Uterus (tissue), 4 donors: Measurements from ENCODE around the gene TANGO2. TPM values are rescaled to one million over a fixed set of nuclear protein-coding genes. Genes with fewer than 3 reads are reported as not detected.

ENCODE experiments used
- DNase-seq, 2 donors: peaks; one replicate each; pipeline ENCODE4 v3.0.0-alpha.2; 2019 to 2020
- H3K27ac ChIP-seq, 2 donors: fragments of 200-600 bp; sonication (generic); 1 replicate in 1 of 2; 2 replicates in 1 of 2; pipeline ENCODE4 v1.5.1; 2016 to 2018
- H3K27me3 ChIP-seq, 2 donors: fragments of 200-600 bp; sonication (generic); one replicate each; pipeline ENCODE4 v1.5.1; 2018 to 2019; ENCODE audit warnings: control low read depth in 1 of 2
- H3K36me3 ChIP-seq, 2 donors: fragments of 200-600 bp; sonication (generic); one replicate each; pipeline ENCODE4 v1.5.1; 2019; ENCODE audit warnings: control low read depth in 1 of 2
- H3K4me1 ChIP-seq, 2 donors: fragments of 200-600 bp; sonication (generic); one replicate each; pipeline ENCODE4 v1.5.1; 2018 to 2019; ENCODE audit warnings: control low read depth in 1 of 2
- H3K4me3 ChIP-seq, 2 donors: fragments of 200-600 bp; sonication (generic); 1 replicate in 1 of 2; 2 replicates in 1 of 2; pipeline ENCODE4 v1.5.1; 2018 to 2019; ENCODE audit warnings: mild to moderate bottlenecking in 1 of 2
- H3K9me3 ChIP-seq, 2 donors: fragments of 200-600 bp; sonication (generic); one replicate each; pipeline ENCODE4 v1.5.1; 2019; ENCODE audit warnings: control low read depth in 1 of 2
- POLR2A ChIP-seq, 2 donors: fragments of 450-650 bp; IDR thresholded peaks; one replicate each; pipeline ENCODE4 v1.6.1; 2016; ENCODE audit warnings: antibody characterized with exemption in 2 of 2, mild to moderate bottlenecking in 1 of 2, moderate library complexity in 1 of 2
- intact Hi-C: fragments of 100-400 bp; cut with DNase I; formaldehyde crosslinking; loops from one replicate; pipeline ENCODE4 v1.15.1; 2023; ENCODE audit warnings: low total_unique reads
- total RNA-seq, 4 donors: library from RNA; depleted of rRNA in 3 of 4; stranded (reverse); fragments of >200 nt in 3 of 4; gene quantifications; one replicate each; pipeline versions ENCODE4 v1.1.0 to v1.2.4, GENCODE V29; 2014 to 2023
- TF ChIP-seq, protein P1 (sequence below), 4 experiments: fragments of 200-600 bp in 2 of 4; fragments of 450-650 bp in 2 of 4; sonication (generic) in 2 of 4; IDR thresholded peaks; one replicate each; pipeline ENCODE4 v1.5.1; 2016 to 2019; ENCODE audit warnings: antibody characterized with exemption in 4 of 4, mild to moderate bottlenecking in 2 of 4, moderate library complexity in 1 of 4
- donor health status: DM: yes; HTN: yes; CAD: no.

The TANGO2 gene
- total RNA-seq, 4 donors from 2014 or later, result 2.8 to 25.1 (median 13.3) TPM

DNA sequence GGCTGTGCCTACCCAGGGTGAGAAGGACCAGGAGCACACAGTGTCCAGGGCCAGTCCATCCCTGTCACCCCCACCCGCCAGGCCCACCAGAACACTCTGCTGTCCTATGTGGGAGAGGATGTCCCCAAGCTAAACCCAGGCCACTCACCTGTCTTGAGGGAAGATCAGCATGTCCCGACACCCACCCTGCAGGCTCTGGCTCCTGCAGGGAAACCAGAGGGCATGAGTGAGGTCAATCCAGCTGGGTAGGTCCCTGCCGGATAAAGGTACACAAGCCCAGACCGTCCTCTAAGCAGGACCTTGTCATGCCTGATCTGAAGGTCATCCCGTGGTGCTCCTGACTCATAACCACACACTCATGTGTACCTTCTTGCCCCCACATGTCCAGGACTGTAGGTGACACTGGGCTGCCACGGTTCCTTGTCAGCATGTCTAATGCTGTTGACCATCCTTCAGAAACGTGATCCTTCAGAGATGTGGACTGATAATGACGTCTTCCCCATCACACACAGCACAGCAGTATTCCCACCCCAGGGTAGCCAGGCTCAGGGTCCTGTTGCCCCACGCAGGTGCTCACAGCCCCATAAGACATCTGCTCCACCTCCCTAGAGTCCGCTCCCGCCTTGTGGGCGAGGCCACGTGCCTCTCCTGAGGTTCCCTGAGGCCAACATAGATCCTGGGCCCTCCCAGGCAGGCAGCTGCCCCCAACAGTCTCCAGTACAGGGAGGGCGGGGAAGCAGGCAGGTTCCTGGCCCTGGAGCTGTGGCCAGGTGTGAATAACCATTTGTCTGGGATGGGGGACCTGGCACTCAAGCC is 10.4 kb upstream of the TANGO2 start:
- DNase-seq, result no peak
- intact Hi-C loops, result loop anchor here (5.0 kb wide), 1 partner anchor 38 kb away; no protein-coding TSS in a partner anchor

DNA sequence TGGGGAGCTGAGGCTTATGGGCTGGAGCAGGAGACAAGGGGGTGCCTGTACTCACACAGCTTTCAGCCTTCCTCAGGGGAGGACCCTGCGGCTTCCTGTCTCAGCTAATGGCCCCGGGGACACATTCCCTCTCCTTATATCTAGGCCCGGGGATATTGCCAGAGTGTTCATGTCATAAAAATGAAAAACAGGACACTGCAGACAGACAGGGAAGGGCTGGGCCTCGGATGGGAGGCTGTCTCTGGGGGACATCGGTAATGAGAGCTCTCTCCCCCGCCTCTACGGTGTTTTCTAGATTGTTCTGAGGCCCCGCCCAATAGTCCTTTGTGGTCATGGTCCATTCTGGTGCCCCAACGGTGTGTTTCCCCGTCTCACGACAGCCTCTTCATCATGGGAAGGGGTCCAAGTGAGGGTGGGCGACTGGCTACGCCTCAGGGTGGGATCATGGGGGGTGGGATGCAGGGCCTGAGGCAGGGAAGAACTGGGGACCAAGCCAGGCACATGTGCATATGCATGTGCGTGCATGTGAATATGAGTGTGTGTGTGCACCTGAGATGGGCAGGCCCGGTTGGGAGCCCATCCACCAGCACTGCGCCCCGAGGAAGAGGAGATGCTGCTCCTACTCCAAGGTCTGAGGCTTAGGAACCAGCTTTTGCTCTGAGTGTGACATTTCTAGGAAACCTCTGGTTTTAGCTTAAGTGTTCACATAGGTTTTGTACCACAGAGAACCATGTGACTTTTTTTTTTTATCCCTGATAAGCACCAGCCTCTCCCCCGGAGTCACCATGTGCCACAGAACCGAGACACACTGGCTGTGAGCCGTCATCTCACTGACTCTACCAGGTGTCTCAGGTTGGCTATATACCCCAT is 9.6 kb upstream of the TANGO2 start:
- Histone ChIP-seq H3K4me3 (no peak overlapping the region), H3K27ac (no peak overlapping the region), H3K9me3 (no peaks in the 10 kb centered on the region), H3K27me3 (no peaks in the 10 kb centered on the region), H3K4me1 (no peaks in the 10 kb centered on the region), H3K36me3 (no peaks in the 10 kb centered on the region)
- DNase-seq, result no peak
- no peak for TF ChIP-seq POLR2A (IDR thresholded peaks at IDR 0.05)
- TF ChIP-seq, protein P1, sequence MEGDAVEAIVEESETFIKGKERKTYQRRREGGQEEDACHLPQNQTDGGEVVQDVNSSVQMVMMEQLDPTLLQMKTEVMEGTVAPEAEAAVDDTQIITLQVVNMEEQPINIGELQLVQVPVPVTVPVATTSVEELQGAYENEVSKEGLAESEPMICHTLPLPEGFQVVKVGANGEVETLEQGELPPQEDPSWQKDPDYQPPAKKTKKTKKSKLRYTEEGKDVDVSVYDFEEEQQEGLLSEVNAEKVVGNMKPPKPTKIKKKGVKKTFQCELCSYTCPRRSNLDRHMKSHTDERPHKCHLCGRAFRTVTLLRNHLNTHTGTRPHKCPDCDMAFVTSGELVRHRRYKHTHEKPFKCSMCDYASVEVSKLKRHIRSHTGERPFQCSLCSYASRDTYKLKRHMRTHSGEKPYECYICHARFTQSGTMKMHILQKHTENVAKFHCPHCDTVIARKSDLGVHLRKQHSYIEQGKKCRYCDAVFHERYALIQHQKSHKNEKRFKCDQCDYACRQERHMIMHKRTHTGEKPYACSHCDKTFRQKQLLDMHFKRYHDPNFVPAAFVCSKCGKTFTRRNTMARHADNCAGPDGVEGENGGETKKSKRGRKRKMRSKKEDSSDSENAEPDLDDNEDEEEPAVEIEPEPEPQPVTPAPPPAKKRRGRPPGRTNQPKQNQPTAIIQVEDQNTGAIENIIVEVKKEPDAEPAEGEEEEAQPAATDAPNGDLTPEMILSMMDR (IDR thresholded peaks at IDR 0.05), result no peak
- intact Hi-C loops, result loop anchor here (5.0 kb wide), 1 partner anchor 39 kb away; no protein-coding TSS in a partner anchor

More for the DNA sequence above, 10.4 kb upstream of the TANGO2 start:
- Histone ChIP-seq H3K27ac (no peak overlapping the region), H3K36me3 (no peaks in the 10 kb centered on the region), H3K27me3 (no peaks in the 10 kb centered on the region), H3K9me3 (no peaks in the 10 kb centered on the region), H3K4me3 (no peak overlapping the region), H3K4me1 (no peaks in the 10 kb centered on the region)
- no peak for TF ChIP-seq POLR2A (IDR thresholded peaks at IDR 0.05)
- TF ChIP-seq, protein P1 (IDR thresholded peaks at IDR 0.05), result no peak

DNA sequence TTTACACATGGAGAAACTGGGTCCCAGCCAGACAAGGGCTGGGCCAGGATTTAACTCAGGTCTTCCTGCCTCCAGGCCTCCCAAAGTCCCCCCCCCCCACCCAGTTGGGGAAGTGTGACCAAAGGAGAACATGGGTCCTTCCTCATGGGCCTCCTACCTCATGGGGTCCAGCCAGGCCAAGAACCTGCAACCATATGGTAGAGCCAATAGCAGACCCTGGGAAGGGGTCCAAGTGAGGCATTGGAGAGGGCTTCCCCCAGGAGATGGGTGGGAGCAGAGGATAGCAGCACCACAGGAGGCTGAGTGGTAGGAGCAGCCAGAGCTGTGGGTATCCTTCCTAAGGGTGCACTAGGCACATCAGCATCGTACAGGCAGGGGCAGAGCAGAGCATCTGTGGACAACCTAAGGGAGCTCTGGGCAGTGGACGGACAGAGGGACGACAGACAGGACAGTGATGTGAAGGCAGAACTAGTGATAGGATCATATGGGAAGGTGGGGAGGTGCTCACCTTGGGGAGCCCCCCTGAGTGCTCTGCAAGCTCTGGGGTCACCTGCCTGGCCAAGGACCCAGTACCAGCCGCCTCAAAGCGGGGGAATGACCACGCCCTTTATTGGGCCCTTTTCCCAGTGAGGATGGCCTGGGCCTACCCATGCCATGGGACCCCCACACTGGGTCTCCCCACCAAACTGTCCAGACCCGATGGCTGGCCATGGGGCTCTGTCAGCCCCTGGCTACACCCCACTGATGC is 8.7 kb upstream of the TANGO2 start:
- Histone ChIP-seq H3K27ac (no peak overlapping the region), H3K27me3 (no peaks in the 10 kb centered on the region), H3K4me1 (peaks cover 0 to 2% of the 10 kb centered on the region in 2 donors), H3K36me3 (no peaks in the 10 kb centered on the region), H3K9me3 (no peaks in the 10 kb centered on the region), H3K4me3 (no peak overlapping the region)
- intact Hi-C loops, result loop anchor here (5.0 kb wide), 1 partner anchor 40 kb away; no protein-coding TSS in a partner anchor
- TF ChIP-seq, protein P1 (IDR thresholded peaks at IDR 0.05), result no peak
- DNase-seq, result no peak

DNA sequence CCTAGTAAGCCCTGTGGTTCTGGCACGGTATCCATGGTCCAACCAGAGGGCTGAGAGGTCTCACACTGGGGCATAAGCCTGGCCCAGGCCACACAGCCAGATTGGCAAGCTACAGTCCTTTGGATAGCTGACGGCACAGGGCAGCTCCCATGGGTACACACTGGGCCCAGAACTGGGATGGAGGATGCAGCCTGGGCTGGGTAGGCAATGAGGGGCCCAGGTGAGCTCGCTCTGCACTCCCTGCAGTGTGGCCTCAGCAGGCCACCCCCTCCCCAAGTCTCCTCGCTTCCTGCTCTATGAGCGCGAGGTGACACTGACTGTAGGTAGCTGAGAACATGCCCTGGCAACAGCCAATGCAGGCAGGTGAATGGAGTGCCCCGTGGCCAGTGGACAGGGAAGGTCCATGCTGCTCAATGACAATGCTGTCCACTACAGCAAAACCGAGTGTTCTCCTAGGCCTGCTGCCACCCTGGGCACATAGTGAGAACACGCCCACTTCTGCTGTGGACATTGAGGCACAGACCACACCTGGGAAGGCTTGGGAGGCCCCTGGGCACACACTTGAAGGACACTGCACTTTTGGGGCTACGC is 8.1 kb upstream of the TANGO2 start:
- Histone ChIP-seq H3K9me3 (no peaks in the 10 kb centered on the region), H3K27ac (no peak overlapping the region), H3K4me1 (peaks cover 0 to 4% of the 10 kb centered on the region in 2 donors), H3K4me3 (no peak overlapping the region), H3K36me3 (no peaks in the 10 kb centered on the region), H3K27me3 (no peaks in the 10 kb centered on the region)
- TF ChIP-seq, protein P1 (IDR thresholded peaks at IDR 0.05), result no peak
- no peak for TF ChIP-seq POLR2A (IDR thresholded peaks at IDR 0.05)
- no peak for DNase-seq
- intact Hi-C loops, result loop anchor here (5.0 kb wide), 1 partner anchor 41 kb away; no protein-coding TSS in a partner anchor
